ENCODE data around the gene ARSH.

The ARSH gene

DNA sequence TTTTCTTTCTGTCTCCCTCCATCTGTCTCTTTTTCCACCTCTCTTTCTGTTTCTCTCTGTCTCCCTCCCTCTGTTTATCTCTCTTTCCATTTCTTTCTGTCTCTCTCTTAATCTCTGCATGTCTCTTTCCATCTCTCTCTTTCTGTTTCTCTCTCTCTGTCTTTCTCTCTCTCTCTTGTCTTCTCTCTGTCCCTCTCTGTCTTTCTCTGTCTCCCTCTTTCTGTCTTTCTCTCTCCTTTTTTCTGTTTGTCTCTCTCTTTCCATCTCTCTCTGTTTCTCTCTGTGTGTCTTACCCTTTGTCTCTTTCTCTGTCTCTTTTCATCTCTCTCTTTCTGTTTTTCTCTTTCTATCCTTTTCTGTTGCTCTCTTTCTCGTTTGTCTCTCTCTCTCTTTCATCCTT, 69.6 kb downstream of the ARSH start:
- TF ChIP-seq CREB1 (IDR thresholded peaks at IDR 0.05; ENCODE audit: low read depth) = no peak
- no peak for TF ChIP-seq USF1 (IDR thresholded peaks at IDR 0.05)
- TF ChIP-seq YY1 (IDR thresholded peaks at IDR 0.05; ENCODE audit: low read depth) = no peak
- no peak for TF ChIP-seq RAD21 (IDR thresholded peaks at IDR 0.05; ENCODE audit: low read depth)
- TF ChIP-seq TAF1 (IDR thresholded peaks at IDR 0.05; ENCODE audit: low read depth) = no peak
- no peak for TF ChIP-seq TCF12 (IDR thresholded peaks at IDR 0.05; ENCODE audit: low read depth)
- no peak for TF ChIP-seq TEAD4 (IDR thresholded peaks at IDR 0.05)
- no peak for TF ChIP-seq ZBTB7A (IDR thresholded peaks at IDR 0.05; ENCODE audit: low read depth)
- TF ChIP-seq EGR1 (IDR thresholded peaks at IDR 0.05) = no peak

DNA sequence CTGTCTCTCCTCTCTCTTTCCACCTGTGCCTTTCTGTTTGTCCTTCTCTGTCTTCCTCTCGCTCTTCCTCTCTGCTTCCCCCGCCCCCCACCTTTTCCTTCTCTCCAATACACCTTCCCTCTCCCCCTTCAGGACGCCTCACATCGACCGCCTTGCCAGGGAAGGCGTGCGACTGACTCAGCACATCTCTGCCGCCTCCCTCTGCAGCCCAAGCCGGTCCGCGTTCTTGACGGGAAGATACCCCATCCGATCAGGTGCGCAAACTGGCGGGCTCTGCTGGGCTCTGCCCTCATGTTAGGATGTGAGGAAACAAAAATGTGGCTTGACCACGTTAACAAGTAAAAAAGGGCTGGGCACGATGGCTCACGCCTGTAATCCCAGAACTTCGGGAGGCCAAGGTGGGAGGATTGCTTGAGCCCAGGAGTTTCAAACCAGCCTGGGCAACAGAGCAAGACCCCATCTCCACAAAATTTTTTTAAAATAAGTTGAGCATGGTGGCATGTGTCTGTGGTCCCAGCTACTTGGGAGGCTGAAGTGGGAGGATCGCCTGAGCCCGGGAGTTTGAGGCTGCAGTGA, 70.2 kb downstream of the ARSH start:
- TF ChIP-seq, protein P1, sequence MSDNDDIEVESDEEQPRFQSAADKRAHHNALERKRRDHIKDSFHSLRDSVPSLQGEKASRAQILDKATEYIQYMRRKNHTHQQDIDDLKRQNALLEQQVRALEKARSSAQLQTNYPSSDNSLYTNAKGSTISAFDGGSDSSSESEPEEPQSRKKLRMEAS (IDR thresholded peaks at IDR 0.05) = no peak

Data from Ishikawa (cell line).